SU-DHL-6 (cell line): ENCODE results near the gene POTEC.
"Not testable (repeated sequence)": the region's sequence is repeated elsewhere in the genome, so short reads cannot be mapped to it uniquely, and the experiment has no call there.

ENCODE experiments used
- CTCF ChIP-seq: fragments of 200-600 bp; sonication (generic); IDR thresholded peaks from one replicate; pipeline ENCODE4 v1.5.1; 2017; ENCODE audit warnings: antibody characterized with exemption, mild to moderate bottlenecking, low read length, moderate library complexity; ENCODE audit not compliant: insufficient read depth, poor library complexity, severe bottlenecking
- EZH2phosphoT487 ChIP-seq: fragments of 200-600 bp; sonication (generic), shearing (Covaris generic); conservative IDR thresholded peaks from 2 replicates; pipeline ENCODE4 v1.6.1; 2018; ENCODE audit warnings: mild to moderate bottlenecking, antibody characterized with exemption, low read length, moderate library complexity, mixed read lengths

GRCh38 chr18:14474007-14474720 is 69.2 kb downstream of the POTEC start:
- not testable (repeated sequence) for TF ChIP-seq CTCF, EZH2phosphoT487
